Heart left ventricle (tissue), 16 donors: ENCODE data around the gene SIPA1. TPM values are rescaled to one million over a fixed set of nuclear protein-coding genes. Genes with fewer than 3 reads are reported as not detected.

Experiments
- ATAC-seq, 4 donors: fragments of 200-7000 bp; cut with Tn5 transposase; one replicate each; pipeline ENCODE4 v1.9.1; 2020 to 2022; ENCODE audit warnings: moderate library complexity in 4 of 4, mild to moderate bottlenecking in 3 of 4, moderate number of reproducible peaks in 1 of 4
- DNase-seq, 5 donors: peaks; one replicate each; pipeline ENCODE4 v3.0.0-alpha.2; 2020
- H3K27ac ChIP-seq, 12 donors: fragments of 200-600 bp; sonication (generic) in 4 of 12; one replicate each; pipeline versions ENCODE4 v1.5.0 to v1.8.0; 2016 to 2022; ENCODE audit warnings: mild to moderate bottlenecking in 2 of 12
- H3K27me3 ChIP-seq, 9 donors: fragments of 200-600 bp; sonication (generic) in 2 of 9; one replicate each; pipeline versions ENCODE4 v1.5.1 to v1.8.0; 2016 to 2022; ENCODE audit warnings: mild to moderate bottlenecking in 3 of 9
- H3K36me3 ChIP-seq, 9 donors: fragments of 200-600 bp; sonication (generic) in 2 of 9; one replicate each; pipeline versions ENCODE4 v1.5.0 to v1.8.0; 2018 to 2022; ENCODE audit warnings: mild to moderate bottlenecking in 2 of 9
- H3K4me1 ChIP-seq, 12 donors: fragments of 200-600 bp; sonication (generic) in 4 of 12; one replicate each; pipeline versions ENCODE4 v1.5.0 to v1.8.0; 2016 to 2022; ENCODE audit warnings: mild to moderate bottlenecking in 3 of 12
- H3K4me3 ChIP-seq, 12 donors: fragments of 200-600 bp; sonication (generic) in 4 of 12; one replicate each; pipeline versions ENCODE4 v1.5.0 to v1.8.0; 2017 to 2022; ENCODE audit warnings: mild to moderate bottlenecking in 9 of 12, moderate library complexity in 4 of 12
- H3K9me3 ChIP-seq, 12 donors: fragments of 200-600 bp; sonication (generic) in 4 of 12; one replicate each; pipeline versions ENCODE4 v1.5.0 to v1.8.0; 2016 to 2022; ENCODE audit warnings: mild to moderate bottlenecking in 1 of 12
- POLR2A ChIP-seq, 2 donors: fragments of 450-650 bp; IDR thresholded peaks; one replicate each; pipeline ENCODE4 v1.6.1; 2017; ENCODE audit warnings: antibody characterized with exemption in 2 of 2, mild to moderate bottlenecking in 2 of 2, moderate library complexity in 2 of 2
- WGBS, 4 donors: extraction: QIAGEN DNeasy Blood & Tissue Kit in 2 of 4; methylation state at CpG; one replicate each; pipeline versions ENCODE4 v1.1.5 to v1.1.7; 2013 to 2018; 5-methylcytosine and 5-hydroxymethylcytosine counted together
- intact Hi-C, 10 donors: fragments of 100-400 bp; cut with DNase I; formaldehyde crosslinking; loops; one replicate each; pipeline versions ENCODE4 v1.11.1 to v1.14.2; 2022
- polyA plus RNA-seq, 2 donors: library from polyadenylated mRNA; stranded (reverse); fragments of 200-250 nt; gene quantifications; one replicate each; pipeline ENCODE4 v1.2.3, GENCODE V29; 2013
- total RNA-seq, 9 donors: library from RNA; depleted of rRNA in 2 of 9; stranded (reverse); fragments of >200 nt in 2 of 9; fragmentation: NEBNext Ultra II Directional in 3 of 9; extraction: Animal tissue kit (Norgen Biotek cat#: 25700) in 3 of 9; gene quantifications; one replicate each; pipeline versions ENCODE4 v1.1.0 to v1.2.4, GENCODE V29; 2016 to 2023
- TF ChIP-seq, protein P1 (sequence below), 12 donors: fragments of 200-600 bp; sonication (generic) in 4 of 12; IDR thresholded peaks; one replicate each; pipeline versions ENCODE4 v1.5.0 to v1.8.0; 2018 to 2022; ENCODE audit warnings: antibody characterized with exemption in 12 of 12, mild to moderate bottlenecking in 5 of 12
- donor health status: ischemic (EF 13 %, LVEDD 7.1; RV severe dilation, severe dysfunction).
- donor health status: healthy with polysubstance abuse.
- donor health status: DM: no; HTN: yes; CAD: no.
- donor health status: DM: no; HTN: no; CAD: no.
- donor health status: ischemic (EF 25% LVEDD 6.9; RV normal size, moderate dysfunction).
- donor health status: ischemic (EF 25% LVEDD 5.7; RV mildly dilated, moderate dysfunction).
- donor health status: healthy.
- donor health status: DM: yes; HTN: yes; CAD: no.
- donor health status: ischemic (EF 35%, LVEDD 5.7; RV mildly dilated, moderate dysfunction).
- donor health status: nonischemic (EF 11% LVEDD 7.7; RV severe dilation, severe dysfunction).
- donor health status: DM: yes; HTN: yes; CAD: no.
- donor health status: PGD.
- donor health status: ischemic (EF 29% LVEDD 5.4; RV normal size, mild dysfunction).
- donor health status: nonischemic (EF 23%, LVEDD 6.1; RV moderate dilation, normal function).

The SIPA1 gene
- total and polyA plus RNA-seq, 11 donors, result 17.0 to 63.3 (median 26.5) TPM

DNA sequence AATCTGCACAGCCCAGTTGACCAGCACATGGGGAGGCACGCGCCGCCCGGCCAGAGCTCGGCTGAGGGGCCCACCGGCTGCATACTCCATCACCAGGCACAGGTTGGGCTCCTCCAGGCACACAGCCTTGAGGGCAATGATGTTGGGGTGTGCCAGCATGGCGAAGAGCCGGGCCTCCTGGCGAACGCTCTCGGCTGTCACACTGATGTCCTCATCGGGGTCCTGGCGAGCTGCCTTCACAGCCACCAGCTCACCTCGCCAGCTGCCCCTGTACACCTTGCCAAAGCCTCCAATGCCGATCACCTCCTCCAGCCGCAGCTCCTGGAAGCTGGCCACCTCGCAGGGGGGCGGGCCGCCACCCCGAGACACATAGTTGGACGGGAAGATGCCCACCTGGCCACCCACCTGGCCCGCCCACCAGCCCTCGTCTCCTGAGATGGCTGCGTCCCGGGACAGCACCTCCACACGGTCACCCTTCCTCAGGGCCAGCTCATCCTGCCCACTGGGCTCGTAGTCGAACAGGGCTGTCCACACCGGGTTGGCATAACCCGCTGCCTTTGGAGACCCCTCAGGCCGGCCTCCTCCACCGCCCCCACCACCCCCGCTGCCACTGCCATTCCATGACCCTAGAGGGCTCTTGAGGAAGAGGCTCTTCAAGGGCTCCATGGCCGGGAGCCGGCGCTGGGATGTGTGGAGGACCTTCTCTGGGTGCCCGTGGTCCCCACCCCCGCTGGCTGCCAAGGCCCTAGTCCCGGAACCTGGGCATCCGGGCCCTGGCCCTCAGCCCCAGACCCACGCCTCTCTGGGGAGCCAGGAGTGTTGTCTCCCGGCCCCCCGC is 24.6 kb upstream of the SIPA1 start:
- Histone ChIP-seq H3K27ac (peak overlapping the region; percentile 93 to 99 (median 97)), H3K4me3 (peak overlapping the region; percentile 64 to 100 (median 96)), H3K4me1 (peaks cover 5 to 77% (median 50%) of the 10 kb centered on the region in 12 donors), H3K9me3 (no peaks in the 10 kb centered on the region), H3K27me3 (no peaks in the 10 kb centered on the region), H3K36me3 (peaks cover 0 to 53% (median 34%) of the 10 kb centered on the region in 9 donors)
- no peak for TF ChIP-seq POLR2A (IDR thresholded peaks at IDR 0.05)
- TF ChIP-seq, protein P1, sequence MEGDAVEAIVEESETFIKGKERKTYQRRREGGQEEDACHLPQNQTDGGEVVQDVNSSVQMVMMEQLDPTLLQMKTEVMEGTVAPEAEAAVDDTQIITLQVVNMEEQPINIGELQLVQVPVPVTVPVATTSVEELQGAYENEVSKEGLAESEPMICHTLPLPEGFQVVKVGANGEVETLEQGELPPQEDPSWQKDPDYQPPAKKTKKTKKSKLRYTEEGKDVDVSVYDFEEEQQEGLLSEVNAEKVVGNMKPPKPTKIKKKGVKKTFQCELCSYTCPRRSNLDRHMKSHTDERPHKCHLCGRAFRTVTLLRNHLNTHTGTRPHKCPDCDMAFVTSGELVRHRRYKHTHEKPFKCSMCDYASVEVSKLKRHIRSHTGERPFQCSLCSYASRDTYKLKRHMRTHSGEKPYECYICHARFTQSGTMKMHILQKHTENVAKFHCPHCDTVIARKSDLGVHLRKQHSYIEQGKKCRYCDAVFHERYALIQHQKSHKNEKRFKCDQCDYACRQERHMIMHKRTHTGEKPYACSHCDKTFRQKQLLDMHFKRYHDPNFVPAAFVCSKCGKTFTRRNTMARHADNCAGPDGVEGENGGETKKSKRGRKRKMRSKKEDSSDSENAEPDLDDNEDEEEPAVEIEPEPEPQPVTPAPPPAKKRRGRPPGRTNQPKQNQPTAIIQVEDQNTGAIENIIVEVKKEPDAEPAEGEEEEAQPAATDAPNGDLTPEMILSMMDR (IDR thresholded peaks at IDR 0.05), result no peak
- ATAC-seq (no peak), DNase-seq (peak in 2 of 5 donors; percentile 53 to 69)
- intact Hi-C loops, result loop anchor here in 6 of 10 donors (2.0 to 10.0 kb wide), 5 partner anchors 36 to 161 kb away; partner anchors contain the start of genes EHBP1L1 (in 3 of the 6), FAM89B (in 2 of the 6), KAT5 (in 1 of the 6) and ZNRD2 (in 1 of the 6)
- WGBS, 4 donors, result 13 to 27% (median 18%) methylated on average over 13 to 43 of the region's 43 CpGs

GRCh38 chr11:65615229-65615949 is 22.5 kb upstream of the SIPA1 start, which contains the start of gene PCNX3:
PCNX3 (plus strand) TSS chr11:65615776; CDS start chr11:65616312, 536 bp downstream.
- Histone ChIP-seq H3K9me3 (no peaks in the 10 kb centered on the region), H3K27ac (peak within 1 kb of the TSS; percentile 95 to 99 (median 97)), H3K4me1 (peaks cover 5 to 57% (median 34%) of the 10 kb centered on the region in 12 donors), H3K4me3 (peak within 1 kb of the TSS; percentile 89 to 100 (median 96)), H3K36me3 (peaks cover 0 to 54% (median 40%) of the 10 kb centered on the region in 9 donors), H3K27me3 (no peaks in the 10 kb centered on the region)
- WGBS, 4 donors, result 0% methylated on average over 43 to 55 of the region's 55 CpGs
- intact Hi-C loops, result loop anchor here in 5 of 10 donors (2.0 to 10.0 kb wide), 7 partner anchors 37 to 242 kb away; partner anchors contain the start of genes CFL1 (in 1 of the 5), KAT5 (in 1 of the 5) and RELA (in 1 of the 5)
- ATAC-seq, result peak; percentile 86 to 90 (median 88)
- TF ChIP-seq, protein P1 (IDR thresholded peaks at IDR 0.05), result no peak
- peak in 1 of 2 donors; percentile 68 for TF ChIP-seq POLR2A (IDR thresholded peaks at IDR 0.05)
- DNase-seq, result peak; percentile 100

DNA sequence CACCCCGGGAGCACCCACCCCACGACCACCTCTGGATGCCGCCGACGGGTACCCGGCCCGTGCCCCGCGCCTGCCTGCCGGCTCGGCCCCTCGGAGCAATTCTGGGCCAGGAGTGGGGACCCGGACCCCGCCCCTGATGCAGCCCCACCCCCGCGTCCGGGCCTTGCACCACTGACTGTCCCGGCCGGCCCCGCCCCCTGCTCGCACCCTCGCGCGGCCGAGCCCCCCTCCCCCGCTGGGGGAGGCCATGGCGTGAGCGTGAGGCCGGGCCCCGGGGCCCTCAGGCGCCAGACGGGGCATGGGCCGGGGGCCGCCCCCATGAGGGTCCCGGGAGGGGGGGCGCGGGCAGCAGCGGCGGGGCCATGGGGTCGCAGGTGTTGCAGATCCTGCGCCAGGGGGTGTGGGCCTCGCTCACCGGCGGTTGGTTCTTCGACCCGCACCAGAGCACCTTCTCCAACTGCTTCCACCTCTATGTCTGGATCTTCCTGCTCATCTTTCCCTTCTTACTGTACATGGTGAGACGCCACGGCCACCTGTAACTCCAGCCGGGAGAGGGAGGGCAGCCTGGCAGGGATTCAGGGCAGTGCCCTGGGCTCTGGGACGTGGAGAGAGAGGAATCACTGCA is 21.8 kb upstream of the SIPA1 start:
- Histone ChIP-seq H3K27me3 (no peaks in the 10 kb centered on the region), H3K4me1 (peaks cover 5 to 50% (median 31%) of the 10 kb centered on the region in 12 donors), H3K27ac (peak overlapping the region in 11 of 12 donors; percentile 88 to 99 (median 96)), H3K4me3 (peak overlapping the region; percentile 80 to 100 (median 96)), H3K9me3 (no peaks in the 10 kb centered on the region), H3K36me3 (peaks cover 0 to 57% (median 43%) of the 10 kb centered on the region in 9 donors)
- ATAC-seq, result peak in 2 of 4 donors; percentile 0 to 2
- 0 to 2% (median 1%) methylated on average over 10 to 50 of the region's 50 CpGs for WGBS, 4 donors
- TF ChIP-seq, protein P1 (IDR thresholded peaks at IDR 0.05), result no peak
- TF ChIP-seq POLR2A (IDR thresholded peaks at IDR 0.05), result no peak
- DNase-seq, result peak in 1 of 5 donors; percentile 70
- intact Hi-C loops, result loop anchor here in 5 of 10 donors (2.0 to 10.0 kb wide), 8 partner anchors 19 to 241 kb away; partner anchors contain the start of genes CFL1 (in 1 of the 5), KAT5 (in 1 of the 5) and RELA (in 1 of the 5)
